ENCODE data around the gene BANF1.
A peak's percentile ranks its signal among the peaks of the same experiment; 100 is the strongest.
"Not testable (repeated sequence)": the region's sequence is repeated elsewhere in the genome, so short reads cannot be mapped to it uniquely, and the experiment has no call there.

BANF1 gene

DNA sequence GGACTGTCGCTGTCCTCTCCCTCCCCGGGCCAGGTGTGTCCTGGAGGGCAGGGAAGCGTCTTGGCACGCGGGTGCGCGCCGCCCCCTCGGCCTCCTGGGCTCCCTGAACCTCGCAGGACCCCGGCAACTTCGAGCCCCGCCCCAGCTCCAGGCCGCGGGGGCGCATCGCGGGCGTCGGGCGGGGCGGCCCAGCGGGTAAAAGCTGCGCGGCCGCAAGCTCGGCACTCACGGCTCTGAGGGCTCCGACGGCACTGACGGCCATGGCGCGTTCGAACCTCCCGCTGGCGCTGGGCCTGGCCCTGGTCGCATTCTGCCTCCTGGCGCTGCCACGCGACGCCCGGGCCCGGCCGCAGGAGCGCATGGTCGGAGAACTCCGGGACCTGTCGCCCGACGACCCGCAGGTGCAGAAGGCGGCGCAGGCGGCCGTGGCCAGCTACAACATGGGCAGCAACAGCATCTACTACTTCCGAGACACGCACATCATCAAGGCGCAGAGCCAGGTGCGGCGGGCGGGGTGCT lies 9.5 kb downstream of the BANF1 start, which contains the start of gene CST6:
TSS of gene CST6 (plus strand) at position 224 of the 519 bp plus-strand sequence. CDS start at position 261, 37 bp downstream.
- no peak for DNase-seq

- DNase-seq = no peak
Measured at GRCh38 chr11:66012371-66012945, 10.2 kb downstream of the BANF1 start.

GRCh38 chr11:66012946-66013761 lies 10.9 kb downstream of the BANF1 start:
- no peak for DNase-seq

DNA sequence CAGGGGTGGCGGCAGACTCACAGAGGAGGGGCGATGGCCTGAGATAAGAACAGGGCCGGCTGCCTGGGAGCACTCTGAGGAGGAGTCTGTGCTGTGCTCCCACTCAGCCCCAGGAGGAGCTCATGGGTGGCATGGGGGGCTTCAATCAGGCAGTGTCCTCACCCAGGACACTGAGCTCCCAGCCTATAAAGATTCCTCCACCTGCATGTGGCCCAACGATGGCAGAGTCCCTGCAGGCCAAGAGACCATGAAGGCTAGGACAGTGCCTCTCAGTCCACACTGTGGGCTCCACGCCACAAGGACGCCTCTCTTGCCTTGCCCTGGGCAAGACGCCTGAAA lies 11.4 kb downstream of the BANF1 start:
- no peak for DNase-seq

- DNase-seq = no peak
Measured at GRCh38 chr11:66014804-66015453, 12.6 kb downstream of the BANF1 start.

DNA sequence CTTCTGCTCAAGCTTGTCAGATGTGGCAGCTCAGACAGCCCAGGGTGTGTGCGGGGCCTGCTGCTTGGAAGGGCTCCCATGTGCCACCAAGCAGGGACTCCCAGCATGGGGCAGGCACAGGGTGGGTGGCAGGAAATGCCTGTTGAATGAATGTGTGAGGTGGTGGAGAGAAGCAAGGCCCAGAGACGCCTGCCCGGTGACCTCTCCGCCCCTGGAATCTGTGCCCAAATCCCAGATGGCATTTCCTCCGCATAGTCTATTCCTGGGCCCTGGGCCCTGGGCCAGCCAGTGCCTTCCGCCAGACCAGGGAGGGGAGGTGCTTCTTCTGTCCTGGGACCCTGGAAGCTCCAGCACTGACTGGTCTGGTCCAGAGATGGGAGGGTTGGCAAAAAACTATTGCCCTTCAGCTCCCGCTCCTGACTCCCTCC lies 13.2 kb downstream of the BANF1 start:
- no peak for DNase-seq

GRCh38 chr11:66015936-66016792 lies 13.9 kb downstream of the BANF1 start:
- no peak for DNase-seq

- no peak for DNase-seq
Measured at GRCh38 chr11:66016793-66017177, 14.5 kb downstream of the BANF1 start.

DNA sequence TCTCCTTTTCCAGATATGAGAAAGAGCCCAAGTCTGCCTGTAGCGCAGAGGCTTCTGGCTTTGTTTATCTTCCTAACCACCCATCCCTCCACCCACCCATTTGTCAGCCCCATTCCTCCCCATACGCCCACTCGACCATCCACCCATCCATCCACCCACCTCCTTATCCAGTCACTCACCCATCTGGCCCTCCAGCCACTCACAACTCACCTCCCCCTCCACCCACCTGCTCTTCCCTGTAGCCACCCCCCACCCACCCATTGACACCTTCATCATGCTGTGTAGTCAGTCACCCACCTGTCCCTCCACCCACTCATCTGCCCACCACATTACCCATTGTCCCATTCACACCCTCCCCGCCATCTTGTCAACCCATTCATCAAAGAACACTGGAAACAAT lies 15.0 kb downstream of the BANF1 start:
- DNase-seq = no peak

DNA sequence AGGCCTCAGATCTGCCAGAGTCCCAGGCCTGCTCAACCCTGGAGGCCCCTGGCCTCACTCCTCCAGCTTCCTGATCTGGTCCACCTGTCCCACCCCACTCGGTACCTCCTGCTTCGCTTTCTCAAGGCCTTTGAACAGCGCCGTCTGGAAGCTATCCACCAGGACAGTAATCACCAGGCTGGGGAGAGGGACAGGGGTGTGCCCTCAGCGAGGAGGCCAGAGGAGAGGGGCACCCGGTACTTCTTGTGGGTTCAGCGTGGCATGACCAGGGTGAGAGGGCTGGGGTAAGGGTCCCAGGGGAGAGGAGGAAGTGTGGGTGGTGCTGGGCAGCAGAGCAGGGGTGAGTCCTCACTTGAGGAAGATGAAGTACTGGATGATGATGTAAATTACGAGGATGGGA lies 17.9 kb downstream of the BANF1 start:
- DNase-seq = no peak

DNA sequence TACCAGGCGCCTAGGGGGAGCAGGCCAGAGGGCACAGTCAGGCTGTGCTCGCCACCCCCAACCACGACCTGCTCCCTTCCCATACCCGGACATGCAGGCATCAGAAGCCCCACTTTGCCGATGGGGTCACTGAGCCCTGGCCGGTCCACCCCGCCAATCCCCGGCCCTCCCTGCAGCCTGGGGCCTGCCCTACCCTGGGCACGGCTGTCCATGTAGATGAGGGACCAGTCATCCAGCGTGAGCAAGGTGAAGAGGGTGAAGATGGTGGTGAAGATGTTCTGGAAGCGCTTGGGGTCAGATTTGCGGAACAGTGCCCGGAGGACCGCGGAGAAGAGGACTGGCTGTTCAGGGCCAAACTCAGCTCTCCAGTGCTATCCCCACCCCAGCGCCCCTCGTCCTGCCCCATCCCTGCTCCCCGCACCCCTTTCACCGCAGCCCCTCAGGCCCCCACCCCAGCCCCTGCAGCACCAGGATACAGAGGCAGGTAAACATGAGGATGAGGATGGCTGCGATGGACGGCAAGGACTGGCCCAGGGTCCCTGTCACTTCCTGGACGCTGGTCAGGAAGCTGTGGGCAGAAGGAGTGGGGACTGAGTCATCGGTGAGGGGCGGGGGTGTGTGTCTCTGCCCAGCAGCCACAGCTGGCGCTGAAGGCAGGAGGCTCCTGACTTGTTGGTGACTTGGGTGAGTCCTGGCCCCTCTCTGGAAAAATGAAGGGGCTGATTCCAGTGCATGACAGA lies 18.5 kb downstream of the BANF1 start:
- no peak for DNase-seq

GRCh38 chr11:66022401-66023185 lies 20.3 kb downstream of the BANF1 start:
- peak; percentile 68 for DNase-seq

GRCh38 chr11:66023186-66023440 lies 20.8 kb downstream of the BANF1 start:
- not testable (repeated sequence) for DNase-seq

DNA sequence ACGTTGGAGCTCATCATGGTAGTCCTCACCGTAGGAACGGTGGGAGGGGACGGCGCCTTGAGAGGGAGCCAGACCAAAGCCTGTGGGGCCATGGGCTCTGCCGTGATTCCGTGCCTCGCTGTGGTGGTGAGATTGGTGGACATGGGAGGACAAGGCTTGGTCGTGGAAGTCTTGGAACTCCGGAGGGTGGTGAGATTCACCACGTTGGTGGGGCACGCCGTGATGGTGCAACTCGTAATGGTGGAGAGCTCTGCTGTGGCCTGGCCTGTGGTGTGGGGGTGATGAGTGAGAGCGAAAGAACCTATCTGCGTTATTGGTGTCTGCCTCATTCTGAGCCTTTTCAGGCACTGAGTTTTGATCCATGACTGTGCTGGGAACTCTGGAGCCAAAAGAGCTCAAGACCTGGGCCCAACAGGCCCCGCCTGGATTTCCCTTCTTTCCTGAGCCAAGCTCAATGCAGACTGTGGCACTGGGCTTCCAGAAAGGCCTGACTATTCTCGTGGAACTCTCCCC lies 23.8 kb downstream of the BANF1 start, which contains the start of gene CATSPER1:
TSS of gene CATSPER1 (minus strand) at position 463 of the 513 bp plus-strand sequence. CDS start at position 363, 100 bp downstream.
- no peak for DNase-seq

DNA sequence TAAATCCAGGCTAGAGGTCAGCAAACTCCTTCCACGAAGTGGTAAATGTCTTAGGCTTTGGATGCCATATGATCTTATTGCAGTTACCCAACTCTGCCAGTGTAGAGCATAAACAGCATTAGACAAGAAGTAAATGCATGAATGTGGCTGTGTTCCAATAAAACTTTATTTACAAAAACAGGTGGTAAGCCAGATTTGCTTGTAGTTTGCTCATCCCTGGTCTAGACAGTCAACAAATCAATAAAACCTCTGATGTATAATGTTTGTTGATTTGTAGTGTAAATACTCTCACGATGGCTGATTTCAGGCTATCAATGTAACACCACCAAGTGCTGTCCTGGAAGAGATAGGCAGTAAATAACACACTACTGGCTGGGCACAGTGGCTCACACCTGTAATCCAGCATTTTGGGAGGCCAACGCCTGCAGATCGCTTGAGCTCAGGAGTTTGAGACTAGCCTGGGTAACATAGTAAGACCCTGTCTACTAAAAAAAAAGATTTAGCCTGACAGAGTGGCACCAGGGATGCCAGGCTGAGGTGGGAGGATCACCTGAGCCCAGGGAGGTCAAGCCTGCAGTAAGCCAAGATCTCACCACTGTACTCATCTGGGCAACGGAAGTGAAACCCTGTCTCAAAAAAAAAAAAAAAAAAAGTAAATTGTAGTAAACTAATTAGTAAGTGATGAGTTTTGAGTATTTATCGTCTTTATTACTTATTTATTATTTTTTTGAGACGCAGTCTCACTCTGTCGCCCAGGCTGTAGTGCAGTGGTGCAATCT lies 30.8 kb downstream of the BANF1 start:
- DNase-seq = no peak

GRCh38 chr11:66035653-66036333 lies 33.5 kb downstream of the BANF1 start:
- no peak for DNase-seq

DNA sequence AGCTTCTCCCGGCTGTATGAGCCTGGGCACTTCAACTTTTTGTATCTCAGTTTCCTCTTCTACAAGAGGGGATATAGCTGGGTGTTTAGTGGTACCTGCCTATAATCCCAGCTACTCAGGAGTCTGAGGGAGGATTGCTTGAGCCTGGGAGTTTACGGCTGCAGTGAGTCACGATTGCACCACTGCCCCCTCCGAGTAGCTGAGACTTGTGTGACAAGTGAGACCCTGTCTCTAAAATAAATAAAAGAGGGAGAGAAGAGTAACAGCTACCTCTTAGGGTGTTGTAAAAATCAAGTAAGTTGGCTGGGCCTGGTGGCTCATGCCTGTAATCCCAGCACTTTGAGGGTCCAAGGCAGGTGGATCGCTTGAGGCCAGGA lies 34.0 kb downstream of the BANF1 start:
- DNase-seq = no peak

DNA sequence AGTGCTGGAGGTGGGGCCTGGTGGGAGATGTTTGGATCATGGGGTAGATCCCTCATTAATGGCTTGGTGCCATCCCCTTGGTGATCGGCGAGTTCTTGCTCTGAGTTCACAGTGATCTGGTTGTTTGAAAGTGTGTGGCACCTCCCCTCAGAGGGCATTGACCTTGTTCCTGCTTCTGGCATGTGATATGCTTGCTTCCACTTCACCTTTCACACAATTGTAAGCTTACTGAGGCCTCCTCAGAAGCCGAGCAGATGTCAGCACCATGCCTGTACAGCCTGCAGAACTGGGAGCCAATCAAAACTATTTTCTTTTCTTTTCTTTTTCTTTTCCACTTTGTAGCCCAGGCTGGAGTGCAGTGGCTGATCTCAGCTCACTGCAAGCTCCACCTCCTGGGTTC lies 35.0 kb downstream of the BANF1 start:
- no peak for DNase-seq

GRCh38 chr11:66039765-66040164 lies 37.5 kb downstream of the BANF1 start:
- DNase-seq = no peak

Measured in left hindlimb (tissue), 1 donor.